KOPT-K1 (cell line): Measurements from ENCODE around the gene NEK7.

ENCODE experiments used
- H3K27ac ChIP-seq: fragments of 200-600 bp; sonication (generic); 2 replicates; pipeline ENCODE4 v1.5.1; 2016; ENCODE audit warnings: antibody characterized with exemption, mild to moderate bottlenecking, low read depth, low read length; ENCODE audit not compliant: poor library complexity, severe bottlenecking
- H3K36me3 ChIP-seq: fragments of 200-600 bp; sonication (generic); 2 replicates; pipeline ENCODE4 v1.5.1; 2017; ENCODE audit warnings: antibody characterized with exemption, mild to moderate bottlenecking, low read length, moderate library complexity; ENCODE audit not compliant: insufficient read depth
- H3K9me3 ChIP-seq: fragments of 200-600 bp; sonication (generic); 2 replicates; pipeline ENCODE4 v1.5.1; 2017; ENCODE audit warnings: antibody characterized with exemption, low read length, mild to moderate bottlenecking; ENCODE audit not compliant: insufficient read depth, poor library complexity, severe bottlenecking

NEK7 gene

GRCh38 chr1:198318085-198318484 is 161.3 kb downstream of the NEK7 start:
- peaks cover 54% of the 10 kb centered on the region for H3K36me3 ChIP-seq
- no peak overlapping the region for H3K27ac ChIP-seq
- no peaks in the 10 kb centered on the region for H3K9me3 ChIP-seq

DNA sequence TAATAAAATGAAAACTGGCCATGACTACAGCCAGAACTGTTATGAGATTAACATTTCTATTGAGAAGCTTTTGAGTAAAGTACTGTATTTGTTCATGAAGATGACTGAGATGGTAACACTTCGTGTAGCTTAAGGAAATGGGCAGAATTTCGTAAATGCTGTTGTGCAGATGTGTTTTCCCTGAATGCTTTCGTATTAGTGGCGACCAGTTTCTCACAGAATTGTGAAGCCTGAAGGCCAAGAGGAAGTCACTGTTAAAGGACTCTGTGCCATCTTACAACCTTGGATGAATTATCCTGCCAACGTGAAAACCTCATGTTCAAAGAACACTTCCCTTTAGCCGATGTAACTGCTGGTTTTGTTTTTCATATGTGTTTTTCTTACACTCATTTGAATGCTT is 164.0 kb downstream of the NEK7 start:
- Histone ChIP-seq H3K36me3 (peaks cover 49% of the 10 kb centered on the region), H3K27ac (no peak overlapping the region)

DNA sequence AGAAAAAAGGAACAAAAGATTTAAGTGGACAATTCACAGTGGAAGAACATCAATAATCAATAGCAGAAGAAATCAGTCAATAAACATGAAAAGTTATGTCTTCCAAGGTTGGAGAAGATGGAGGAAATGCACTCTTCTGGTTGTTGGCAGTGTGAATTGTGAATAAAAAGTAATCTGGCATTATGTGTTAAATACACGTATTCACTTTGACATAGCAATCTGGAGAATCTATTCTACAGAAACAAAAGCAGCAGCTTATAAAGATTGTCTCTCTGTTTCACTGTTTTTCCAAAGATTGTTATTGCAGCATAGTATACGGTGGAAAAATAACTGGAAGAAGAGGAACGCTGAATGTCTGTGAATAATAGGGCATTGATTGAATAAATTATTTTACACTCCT is 169.4 kb downstream of the NEK7 start:
- H3K27ac ChIP-seq: no peak overlapping the region
- peaks cover 12% of the 10 kb centered on the region for H3K36me3 ChIP-seq
- H3K9me3 ChIP-seq: no peaks in the 10 kb centered on the region

More for the DNA sequence above, 164.0 kb downstream of the NEK7 start:
- no peaks in the 10 kb centered on the region for H3K9me3 ChIP-seq

GRCh38 chr1:198326915-198327314 is 170.1 kb downstream of the NEK7 start:
- peaks cover 6% of the 10 kb centered on the region for H3K36me3 ChIP-seq
- H3K27ac ChIP-seq: no peak overlapping the region

DNA sequence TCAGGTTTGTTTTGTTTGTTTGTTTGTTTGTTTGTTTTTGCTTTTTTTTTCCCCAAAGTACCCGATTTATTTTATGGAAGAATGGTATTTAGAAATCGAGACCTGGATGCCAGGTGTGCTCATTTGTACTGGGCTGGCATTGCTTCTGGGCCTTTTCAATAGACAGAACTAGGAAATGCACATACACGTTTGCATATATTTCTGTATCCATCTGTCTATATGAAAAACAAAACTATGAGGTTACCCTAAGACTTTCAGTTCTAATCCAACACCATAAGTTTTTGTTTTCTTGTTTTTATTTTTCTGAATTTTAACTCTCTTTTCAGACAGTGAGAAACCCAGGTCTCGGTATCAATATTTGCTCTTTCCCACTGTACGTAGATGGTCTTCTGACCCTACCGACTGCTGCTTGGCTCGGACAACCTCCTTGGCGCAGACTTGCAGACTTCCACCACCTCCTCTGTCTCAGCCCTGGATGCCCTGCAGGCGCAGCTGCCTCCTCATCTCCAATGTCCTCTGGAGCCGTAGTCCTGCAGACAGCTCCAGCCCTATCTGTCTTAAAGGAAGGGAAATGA is 171.7 kb downstream of the NEK7 start:
- H3K27ac ChIP-seq: no peak overlapping the region
- H3K9me3 ChIP-seq: no peaks in the 10 kb centered on the region
- no peaks in the 10 kb centered on the region for H3K36me3 ChIP-seq

More at GRCh38 chr1:198326915-198327314, 170.1 kb downstream of the NEK7 start:
- no peaks in the 10 kb centered on the region for H3K9me3 ChIP-seq

GRCh38 chr1:198330982-198331615 is 174.3 kb downstream of the NEK7 start:
- Histone ChIP-seq H3K36me3 (no peaks in the 10 kb centered on the region), H3K9me3 (no peaks in the 10 kb centered on the region), H3K27ac (no peak overlapping the region)

- Histone ChIP-seq H3K9me3 (no peaks in the 10 kb centered on the region), H3K36me3 (no peaks in the 10 kb centered on the region), H3K27ac (no peak overlapping the region)
Observed at GRCh38 chr1:198333744-198334143, 176.9 kb downstream of the NEK7 start.

GRCh38 chr1:198335663-198336062 is 178.9 kb downstream of the NEK7 start:
- no peaks in the 10 kb centered on the region for H3K36me3 ChIP-seq
- H3K9me3 ChIP-seq: no peaks in the 10 kb centered on the region

DNA sequence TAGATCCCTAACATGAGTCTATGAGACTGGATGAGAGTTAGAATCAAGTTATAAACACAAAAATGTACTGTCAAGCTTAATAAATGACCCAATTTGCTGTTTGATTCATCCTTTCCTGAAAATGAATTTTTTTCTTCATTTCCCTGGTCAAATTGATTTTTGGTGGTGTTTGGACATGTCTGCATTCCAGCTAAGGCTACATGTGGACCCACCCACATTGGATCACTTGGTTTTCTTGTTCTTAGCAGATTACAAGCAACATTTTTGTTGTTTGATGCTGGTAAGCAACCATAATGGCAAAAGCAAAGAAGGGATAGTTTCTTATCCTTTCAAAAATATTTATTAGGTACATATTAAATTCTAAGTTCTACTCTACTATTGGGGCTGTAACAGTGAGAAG is 181.1 kb downstream of the NEK7 start:
- Histone ChIP-seq H3K36me3 (no peaks in the 10 kb centered on the region), H3K27ac (no peak overlapping the region), H3K9me3 (no peaks in the 10 kb centered on the region)

More at GRCh38 chr1:198335663-198336062, 178.9 kb downstream of the NEK7 start:
- no peak overlapping the region for H3K27ac ChIP-seq

- Histone ChIP-seq H3K36me3 (no peaks in the 10 kb centered on the region), H3K27ac (no peak overlapping the region), H3K9me3 (no peaks in the 10 kb centered on the region)
Observed at GRCh38 chr1:198340139-198340538, 183.3 kb downstream of the NEK7 start.

DNA sequence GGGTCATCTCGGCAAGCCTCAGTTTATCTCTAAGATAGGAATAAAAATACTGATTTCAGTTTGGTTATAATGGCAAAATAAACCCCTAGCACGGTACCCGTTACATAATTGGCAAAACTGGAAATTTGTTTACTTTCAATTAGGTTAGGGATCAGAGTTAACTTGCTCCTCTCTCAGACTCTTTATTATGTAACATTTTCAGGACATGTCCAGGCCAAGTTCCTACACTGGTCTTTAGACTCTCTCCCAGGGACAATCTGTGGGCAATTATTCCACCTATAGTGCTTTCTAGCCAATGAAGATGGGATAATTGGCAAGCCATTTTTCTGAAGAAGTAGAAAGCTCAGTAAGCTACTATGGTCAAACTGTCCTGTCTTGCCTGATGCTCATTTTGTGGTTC is 189.4 kb downstream of the NEK7 start:
- Histone ChIP-seq H3K9me3 (no peaks in the 10 kb centered on the region), H3K36me3 (no peaks in the 10 kb centered on the region), H3K27ac (no peak overlapping the region)

DNA sequence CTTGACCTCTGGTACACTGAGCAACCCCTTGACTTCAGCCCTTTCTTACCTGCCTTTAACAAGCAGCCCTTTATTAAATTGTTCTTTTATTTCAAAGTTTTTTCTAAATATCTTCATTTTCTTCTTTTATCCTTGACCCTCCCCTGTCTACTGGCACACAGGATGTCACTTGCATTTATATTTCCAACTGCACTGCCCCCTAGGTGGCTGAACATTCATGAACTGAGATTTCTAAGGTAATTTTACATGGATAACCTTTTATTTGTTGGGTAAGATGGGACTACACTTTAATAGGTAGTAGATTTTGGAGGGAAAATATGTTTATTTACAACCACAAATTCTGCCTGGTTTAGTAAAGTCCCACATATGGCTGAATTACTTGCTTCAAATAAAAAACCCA is 193.7 kb downstream of the NEK7 start:
- Histone ChIP-seq H3K36me3 (no peaks in the 10 kb centered on the region), H3K9me3 (no peaks in the 10 kb centered on the region), H3K27ac (no peak overlapping the region)

DNA sequence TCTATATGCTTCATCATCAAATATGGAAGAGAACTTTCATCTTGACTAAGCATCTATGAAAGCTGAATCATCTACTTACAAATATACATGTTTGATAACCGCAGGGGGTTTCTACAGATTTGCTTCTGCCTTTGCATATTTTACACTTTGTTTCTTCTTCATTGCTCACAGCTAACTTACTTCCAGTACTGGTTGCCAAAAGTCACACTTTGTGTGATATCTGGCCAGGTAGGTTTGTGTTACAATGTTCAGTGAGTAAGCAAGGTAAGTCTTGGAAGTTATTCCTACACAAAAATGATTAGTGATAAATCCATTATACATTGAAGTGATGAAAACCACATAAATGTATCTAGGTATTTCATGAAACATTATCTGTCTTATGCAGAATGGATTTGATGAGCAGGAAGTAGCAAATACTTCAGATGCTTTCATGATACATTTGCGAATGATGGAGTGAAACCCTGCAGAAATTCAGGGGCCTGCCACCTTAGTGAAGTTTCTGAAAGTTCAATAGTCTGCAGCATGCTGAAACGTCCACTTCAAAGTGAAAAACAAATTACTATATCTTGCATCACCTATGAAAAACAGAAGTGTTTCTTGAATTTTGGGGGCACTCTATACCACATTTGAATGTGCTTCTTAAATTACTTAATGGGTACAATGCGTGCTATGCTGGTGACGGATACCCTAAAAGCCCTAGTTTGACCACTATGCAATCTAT is 196.3 kb downstream of the NEK7 start:
- Histone ChIP-seq H3K27ac (no peak overlapping the region), H3K9me3 (no peaks in the 10 kb centered on the region), H3K36me3 (no peaks in the 10 kb centered on the region)

- no peaks in the 10 kb centered on the region for H3K9me3 ChIP-seq
- no peak overlapping the region for H3K27ac ChIP-seq
- H3K36me3 ChIP-seq: no peaks in the 10 kb centered on the region
Observed at GRCh38 chr1:198357937-198358336, 201.1 kb downstream of the NEK7 start.

- Histone ChIP-seq H3K27ac (no peak overlapping the region), H3K36me3 (no peaks in the 10 kb centered on the region), H3K9me3 (no peaks in the 10 kb centered on the region)
Observed at GRCh38 chr1:198359024-198359653, 202.3 kb downstream of the NEK7 start.
